HG02943 (cell line): Measurements from ENCODE around the gene ZNF331.

ENCODE experiments used
- ATAC-seq: cut with Tn5 transposase; IDR thresholded peaks from one replicate; pipeline ENCODE4 v1.9.1; 2021; ENCODE audit warnings: mild to moderate bottlenecking, low read depth, moderate library complexity; ENCODE audit not compliant: unreplicated experiment

Gene ZNF331

GRCh38 chr19:53624771-53625545 lies 87.0 kb downstream of the ZNF331 start:
- no peak for ATAC-seq

- ATAC-seq: no peak
These were observed 88.5 kb downstream of the ZNF331 start for GRCh38 chr19:53626486-53626885.

DNA sequence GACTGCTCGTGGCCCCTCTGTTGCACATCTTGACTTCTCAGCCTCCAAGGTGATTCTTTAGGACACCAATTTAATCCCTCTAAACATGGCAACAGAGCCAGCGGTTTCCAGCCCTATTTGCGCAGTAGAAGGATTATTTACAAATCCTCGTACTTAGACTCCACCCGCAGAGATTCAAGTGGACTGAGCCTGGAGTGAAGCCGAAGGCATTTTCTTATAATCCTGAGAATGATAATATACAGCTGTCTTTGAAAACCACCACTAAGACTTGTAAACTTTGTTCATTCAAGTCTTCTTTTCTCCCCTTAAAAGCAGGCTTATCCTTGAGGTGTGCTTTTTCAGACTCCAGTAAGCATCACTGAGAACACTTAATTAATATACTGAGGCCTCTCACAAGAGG lies 89.0 kb downstream of the ZNF331 start:
- ATAC-seq: no peak
